Activated naive CD4-positive, alpha-beta T cell treated with anti-CD3 and anti-CD28 coated beads, Interleukin-2, amount 10 ng/mL, durations not matched to agents 7 days and 5 days (primary cell): ENCODE measurements around the gene DUS2.

Experiments used
- CTCF ChIA-PET: fragments of 350-600 bp; sonication (Branson Sonifier 250); formaldehyde crosslinking; loops from one replicate; lab custom pipeline; 2021; ENCODE audit warnings: antibody characterized with exemption; lab: Charles Lee
- DNase-seq: peaks from one replicate; pipeline ENCODE4 v3.0.0-alpha.2; 2020
- H3K27ac Mint-ChIP-seq: one replicate; pipeline ENCODE4 v1.8.0; 2021; ENCODE audit warnings: mild to moderate bottlenecking, moderate library complexity, mixed read lengths
- H3K27me3 Mint-ChIP-seq: one replicate; pipeline ENCODE4 v1.8.0; 2021; ENCODE audit warnings: mild to moderate bottlenecking, mixed read lengths
- H3K36me3 Mint-ChIP-seq: one replicate; pipeline ENCODE4 v1.8.0; 2021; ENCODE audit warnings: mixed read lengths
- H3K4me1 Mint-ChIP-seq: one replicate; pipeline ENCODE4 v1.8.0; 2021; ENCODE audit warnings: mixed read lengths
- H3K4me3 Mint-ChIP-seq: one replicate; pipeline ENCODE4 v1.8.0; 2021; ENCODE audit warnings: mild to moderate bottlenecking, moderate library complexity, mixed read lengths
- H3K9me3 Mint-ChIP-seq: one replicate; pipeline ENCODE4 v1.8.0; 2021; ENCODE audit warnings: mixed read lengths

Gene DUS2

DNA sequence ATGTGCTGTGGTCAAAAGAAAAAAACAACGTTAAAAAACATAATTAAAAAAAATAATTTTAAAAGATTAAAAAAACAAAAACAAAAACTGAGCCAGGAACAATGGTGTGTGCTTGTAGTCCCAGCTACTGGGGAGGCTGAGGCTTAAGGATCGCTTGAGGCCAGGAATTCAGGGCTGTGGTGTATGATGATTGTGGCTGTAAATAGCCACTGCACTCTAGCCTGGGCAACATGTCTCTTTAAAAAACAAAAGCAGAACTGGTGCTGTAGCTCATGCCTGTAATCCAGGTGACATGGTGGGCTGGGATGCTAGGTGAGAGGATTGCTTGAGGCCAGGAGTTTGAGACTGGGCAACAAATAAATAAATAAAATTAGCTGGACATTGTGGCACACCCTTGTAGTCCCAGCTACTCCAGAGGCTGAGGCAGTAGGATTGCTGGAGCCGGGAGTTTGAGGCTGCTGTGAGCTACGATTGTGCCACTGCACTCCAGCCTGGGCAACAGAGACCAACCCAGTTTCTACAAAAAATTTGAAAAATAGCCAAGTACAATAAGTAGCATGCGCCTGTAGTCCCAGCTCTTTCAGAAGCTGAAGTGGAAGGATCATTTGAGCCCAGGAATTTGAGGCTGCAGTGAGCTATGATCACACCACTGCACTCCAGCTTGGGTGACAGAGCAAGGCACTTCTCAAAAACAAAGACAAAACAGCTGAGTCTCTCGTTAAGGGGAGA lies 105.7 kb downstream of the DUS2 start:
- CTCF ChIA-PET = interaction anchor here (1.0 kb wide), 1 partner anchor 200 kb away, joined by 3 read pairs; no protein-coding TSS in a partner anchor
- no peak overlapping the region for H3K4me3 Mint-ChIP-seq
- no peak overlapping the region for H3K27ac Mint-ChIP-seq
- peaks cover 39% of the 10 kb centered on the region for H3K36me3 Mint-ChIP-seq
- H3K4me1 Mint-ChIP-seq = peaks cover 39% of the 10 kb centered on the region
- no peaks in the 10 kb centered on the region for H3K9me3 Mint-ChIP-seq
- H3K27me3 Mint-ChIP-seq = no peaks in the 10 kb centered on the region
- DNase-seq = no peak
